Activated CD4-positive, alpha-beta T cell treated with anti-CD3 and anti-CD28 coated beads for 36 hours (primary cell): Measurements from ENCODE around the gene ZCCHC14. TPM values are rescaled to one million over a fixed set of nuclear protein-coding genes. Genes with fewer than 3 reads are reported as not detected.

Experiments used
- ATAC-seq: fragments of 200-7000 bp; cut with Tn5 transposase; one replicate; pipeline ENCODE4 v1.10.0; 2021; ENCODE audit warnings: mild to moderate bottlenecking, moderate library complexity
- CTCF ChIA-PET: fragments of 350-600 bp; sonication (Branson Sonifier 250); formaldehyde crosslinking; loops from one replicate; lab custom pipeline; 2021; ENCODE audit warnings: antibody characterized with exemption; lab: Charles Lee
- POLR2A ChIA-PET: fragments of 350-600 bp; sonication (Branson Sonifier 250); formaldehyde crosslinking; loops from one replicate; lab custom pipeline; 2021; ENCODE audit warnings: antibody characterized with exemption, inconsistent platforms; lab: Charles Lee
- DNase-seq: peaks from one replicate; pipeline ENCODE4 v3.0.0-alpha.2; 2020
- H3K27ac Mint-ChIP-seq: one replicate; pipeline ENCODE4 v1.8.0; 2021; ENCODE audit warnings: mixed read lengths
- H3K27me3 Mint-ChIP-seq: one replicate; pipeline ENCODE4 v1.8.0; 2021; ENCODE audit warnings: mixed read lengths
- H3K36me3 Mint-ChIP-seq: one replicate; pipeline ENCODE4 v1.8.0; 2021; ENCODE audit warnings: low read depth, mixed read lengths
- H3K4me1 Mint-ChIP-seq: one replicate; pipeline ENCODE4 v1.8.0; 2021; ENCODE audit warnings: mixed read lengths
- H3K4me3 Mint-ChIP-seq: one replicate; pipeline ENCODE4 v1.8.0; 2021; ENCODE audit warnings: mild to moderate bottlenecking, moderate library complexity, mixed read lengths
- H3K9me3 Mint-ChIP-seq: one replicate; pipeline ENCODE4 v1.8.0; 2021; ENCODE audit warnings: low read depth, mixed read lengths
- intact Hi-C, 2 experiments: fragments of 100-400 bp; cut with DNase I in 1 of 2; cut with micrococcal nuclease in 1 of 2; formaldehyde crosslinking; loops; one replicate each; pipeline versions ENCODE4 v1.14.2 to v1.15.1; 2022 to 2024; cut with DNase I, micrococcal nuclease
- total RNA-seq, 2 experiments: library from RNA; stranded (reverse); gene quantifications; one replicate each; pipeline ENCODE4 v1.2.3, GENCODE V29; 2021

Gene ZCCHC14
- total RNA-seq, 2 experiments from 2014 or later, result 10.1 to 12.9 TPM

- Mint-ChIP-seq H3K9me3 (no peaks in the 10 kb centered on the region), H3K4me3 (no peak overlapping the region), H3K27me3 (no peaks in the 10 kb centered on the region), H3K27ac (no peak overlapping the region), H3K4me1 (peaks cover under 1% of the 10 kb centered on the region), H3K36me3 (peaks cover 27% of the 10 kb centered on the region)
- intact Hi-C loops, result no loop called here
- ChIA-PET POLR2A (no interaction called here), CTCF (interaction anchor here (0.6 to 1.5 kb wide), 2 partner anchors 9 to 24 kb away, joined by 3 to 4 read pairs; no protein-coding TSS in a partner anchor)
- no peak for DNase-seq
- no peak for ATAC-seq
Observed at GRCh38 chr16:87412371-87412995, 80.3 kb downstream of the ZCCHC14 start.

GRCh38 chr16:87411375-87412271 is 81.2 kb downstream of the ZCCHC14 start:
- Mint-ChIP-seq H3K4me1 (peaks cover 2% of the 10 kb centered on the region), H3K27ac (no peak overlapping the region), H3K4me3 (no peak overlapping the region), H3K9me3 (no peaks in the 10 kb centered on the region), H3K36me3 (peaks cover 27% of the 10 kb centered on the region), H3K27me3 (no peaks in the 10 kb centered on the region)
- no peak for DNase-seq
- CTCF ChIA-PET, result interaction anchor here (0.6 to 1.5 kb wide), 2 partner anchors 10 to 23 kb away, joined by 3 to 4 read pairs; no protein-coding TSS in a partner anchor
- intact Hi-C loops, result no loop called here
- POLR2A ChIA-PET, result no interaction called here
- ATAC-seq, result no peak

GRCh38 chr16:87410968-87411367 is 81.9 kb downstream of the ZCCHC14 start:
- peaks cover 2% of the 10 kb centered on the region for H3K4me1 Mint-ChIP-seq
- peaks cover 27% of the 10 kb centered on the region for H3K36me3 Mint-ChIP-seq
- H3K9me3 Mint-ChIP-seq, result no peaks in the 10 kb centered on the region
- ChIA-PET CTCF (no interaction called here), POLR2A (no interaction called here)
- intact Hi-C loops, result no loop called here
- no peak overlapping the region for H3K27ac Mint-ChIP-seq
- no peaks in the 10 kb centered on the region for H3K27me3 Mint-ChIP-seq
- DNase-seq (no peak), ATAC-seq (no peak)
- H3K4me3 Mint-ChIP-seq, result no peak overlapping the region

- intact Hi-C loops, result no loop called here
- POLR2A ChIA-PET, result no interaction called here
- Mint-ChIP-seq H3K36me3 (peaks cover 26% of the 10 kb centered on the region), H3K27ac (no peak overlapping the region), H3K4me3 (no peak overlapping the region), H3K9me3 (no peaks in the 10 kb centered on the region), H3K4me1 (peaks cover 2% of the 10 kb centered on the region), H3K27me3 (no peaks in the 10 kb centered on the region)
- ATAC-seq (no peak), DNase-seq (no peak)
- CTCF ChIA-PET, result no interaction called here
Observed at GRCh38 chr16:87410530-87410929, 82.3 kb downstream of the ZCCHC14 start.

- Mint-ChIP-seq H3K4me1 (peaks cover 2% of the 10 kb centered on the region), H3K36me3 (peaks cover 25% of the 10 kb centered on the region), H3K9me3 (no peaks in the 10 kb centered on the region), H3K27me3 (no peaks in the 10 kb centered on the region), H3K4me3 (no peak overlapping the region), H3K27ac (no peak overlapping the region)
- ATAC-seq (no peak), DNase-seq (no peak)
- ChIA-PET CTCF (interaction anchor here (0.6 to 0.8 kb wide), 2 partner anchors 15 to 88 kb away, joined by 3 to 4 read pairs; no protein-coding TSS in a partner anchor), POLR2A (no interaction called here)
- intact Hi-C loops, result no loop called here
Observed at GRCh38 chr16:87409781-87410180, 83.0 kb downstream of the ZCCHC14 start.

- DNase-seq (no peak), ATAC-seq (no peak)
- no peak overlapping the region for H3K4me3 Mint-ChIP-seq
- peaks cover 25% of the 10 kb centered on the region for H3K36me3 Mint-ChIP-seq
- intact Hi-C loops, result no loop called here
- no peaks in the 10 kb centered on the region for H3K9me3 Mint-ChIP-seq
- no peaks in the 10 kb centered on the region for H3K27me3 Mint-ChIP-seq
- H3K4me1 Mint-ChIP-seq, result peaks cover 2% of the 10 kb centered on the region
- CTCF ChIA-PET, result interaction anchor here (0.6 kb wide), 1 partner anchor 88 kb away, joined by 4 read pairs; no protein-coding TSS in a partner anchor
- POLR2A ChIA-PET, result no interaction called here
- no peak overlapping the region for H3K27ac Mint-ChIP-seq
Observed at GRCh38 chr16:87409153-87409552, 83.7 kb downstream of the ZCCHC14 start.

GRCh38 chr16:87407511-87408112 is 85.2 kb downstream of the ZCCHC14 start:
- Mint-ChIP-seq H3K9me3 (no peaks in the 10 kb centered on the region), H3K36me3 (peaks cover 30% of the 10 kb centered on the region), H3K4me1 (peaks cover 2% of the 10 kb centered on the region), H3K4me3 (no peak overlapping the region), H3K27me3 (no peaks in the 10 kb centered on the region), H3K27ac (no peak overlapping the region)
- ATAC-seq (peak; percentile 27), DNase-seq (no peak)
- CTCF ChIA-PET, result interaction anchor here (1.2 kb wide), 1 partner anchor 9 kb away, joined by 4 read pairs; no protein-coding TSS in a partner anchor
- POLR2A ChIA-PET, result interaction anchor here (0.7 kb wide), 1 partner anchor 1289 kb away, joined by 4 read pairs; no protein-coding TSS in a partner anchor
- intact Hi-C loops, result no loop called here

GRCh38 chr16:87406495-87407088 is 86.2 kb downstream of the ZCCHC14 start:
- no peak overlapping the region for H3K4me3 Mint-ChIP-seq
- H3K36me3 Mint-ChIP-seq, result peaks cover 28% of the 10 kb centered on the region
- ChIA-PET CTCF (interaction anchor here (0.6 kb wide), 2 partner anchors 9 to 11 kb away, joined by 3 read pairs; no protein-coding TSS in a partner anchor), POLR2A (interaction anchor here (0.7 to 1.0 kb wide), 2 partner anchors 12 to 1288 kb away, joined by 4 read pairs; no protein-coding TSS in a partner anchor)
- ATAC-seq (no peak), DNase-seq (no peak)
- H3K27ac Mint-ChIP-seq, result no peak overlapping the region
- H3K4me1 Mint-ChIP-seq, result peaks cover 2% of the 10 kb centered on the region
- no peaks in the 10 kb centered on the region for H3K9me3 Mint-ChIP-seq
- intact Hi-C loops, result no loop called here
- no peaks in the 10 kb centered on the region for H3K27me3 Mint-ChIP-seq

- no peaks in the 10 kb centered on the region for H3K27me3 Mint-ChIP-seq
- peak overlapping the region; percentile 31 for H3K27ac Mint-ChIP-seq
- no peak overlapping the region for H3K4me3 Mint-ChIP-seq
- ATAC-seq (peak; percentile 31), DNase-seq (no peak)
- CTCF ChIA-PET, result no interaction called here
- no peaks in the 10 kb centered on the region for H3K9me3 Mint-ChIP-seq
- POLR2A ChIA-PET, result interaction anchor here (0.6 to 1.0 kb wide), 2 partner anchors 11 to 137 kb away, joined by 4 read pairs; no protein-coding TSS in a partner anchor
- peaks cover 22% of the 10 kb centered on the region for H3K36me3 Mint-ChIP-seq
- intact Hi-C loops, result no loop called here
- H3K4me1 Mint-ChIP-seq, result peaks cover 2% of the 10 kb centered on the region
Observed at GRCh38 chr16:87404764-87405625, 87.8 kb downstream of the ZCCHC14 start.

- no peaks in the 10 kb centered on the region for H3K27me3 Mint-ChIP-seq
- ChIA-PET CTCF (interaction anchor here (0.6 to 2.8 kb wide), 5 partner anchors 8 to 241 kb away, joined by 3 to 14 read pairs (median 5); no protein-coding TSS in a partner anchor), POLR2A (interaction anchor here (0.7 kb wide), 2 partner anchors 177 to 241 kb away, joined by 3 read pairs; no protein-coding TSS in a partner anchor)
- no peaks in the 10 kb centered on the region for H3K9me3 Mint-ChIP-seq
- peaks cover 35% of the 10 kb centered on the region for H3K4me1 Mint-ChIP-seq
- peak overlapping the region; percentile 67 for H3K27ac Mint-ChIP-seq
- intact Hi-C loops, result no loop called here
- H3K4me3 Mint-ChIP-seq, result no peak overlapping the region
- ATAC-seq (no peak), DNase-seq (no peak)
- H3K36me3 Mint-ChIP-seq, result peaks cover 24% of the 10 kb centered on the region
Observed at GRCh38 chr16:87395181-87395842, 97.5 kb downstream of the ZCCHC14 start.
